NCI-H460 (cell line): ENCODE measurements around the gene CREB5. TPM values are rescaled to one million over a fixed set of nuclear protein-coding genes. Genes with fewer than 3 reads are reported as not detected.

ENCODE experiments used
- DNase-seq: peaks from one replicate; pipeline ENCODE4 v3.0.0-alpha.2; 2016; ENCODE audit warnings: low read depth; ENCODE audit errors: extremely low read depth
- total RNA-seq: library from RNA; depleted of rRNA; stranded (reverse); fragments of >200 nt; shearing (Covaris generic); gene quantifications from 2 replicates; pipeline ENCODE4 v1.2.3, GENCODE V29; 2014

CREB5 gene
- total RNA-seq, 1 experiment from 2014 or later: 26.1 TPM

DNA sequence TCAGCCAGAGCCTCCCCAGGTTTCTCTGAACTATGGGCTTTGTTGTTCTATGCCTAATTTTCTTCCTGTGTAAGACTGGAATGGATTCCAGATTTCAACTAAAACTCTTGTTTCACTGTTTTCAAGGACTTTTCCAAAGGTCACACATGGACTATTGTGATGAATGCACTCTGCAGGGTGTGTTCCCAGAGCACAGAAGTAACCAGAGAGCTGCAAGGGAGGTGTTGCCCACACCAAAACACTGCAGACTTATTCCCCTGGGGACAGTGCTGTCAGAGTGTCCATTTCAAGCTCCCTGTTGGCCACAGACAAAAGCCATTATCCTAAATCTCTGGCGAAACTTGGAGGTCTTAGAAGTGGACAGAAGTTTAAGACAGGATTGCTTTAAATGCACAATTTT, 314.2 kb downstream of the CREB5 start:
- no peak for DNase-seq

DNA sequence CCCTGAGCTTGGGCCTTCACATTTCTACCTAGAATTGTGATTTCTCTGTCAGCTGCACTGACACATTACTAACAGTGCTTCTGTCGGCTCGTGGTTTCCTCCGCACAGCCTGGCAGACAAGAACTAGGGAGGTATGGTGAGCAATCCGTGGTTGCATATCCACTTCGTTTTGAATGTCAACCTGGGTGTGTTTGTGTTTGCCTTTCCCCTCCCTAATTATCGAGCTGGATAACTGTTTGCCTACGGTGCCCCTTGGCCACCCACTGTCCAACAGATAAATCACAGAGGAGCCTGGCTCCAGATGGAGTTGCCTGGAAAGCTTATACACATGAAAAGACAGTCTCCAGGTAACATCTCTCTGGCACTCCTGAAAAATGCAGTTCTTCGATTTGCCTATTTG, 317.0 kb downstream of the CREB5 start:
- no peak for DNase-seq

DNA sequence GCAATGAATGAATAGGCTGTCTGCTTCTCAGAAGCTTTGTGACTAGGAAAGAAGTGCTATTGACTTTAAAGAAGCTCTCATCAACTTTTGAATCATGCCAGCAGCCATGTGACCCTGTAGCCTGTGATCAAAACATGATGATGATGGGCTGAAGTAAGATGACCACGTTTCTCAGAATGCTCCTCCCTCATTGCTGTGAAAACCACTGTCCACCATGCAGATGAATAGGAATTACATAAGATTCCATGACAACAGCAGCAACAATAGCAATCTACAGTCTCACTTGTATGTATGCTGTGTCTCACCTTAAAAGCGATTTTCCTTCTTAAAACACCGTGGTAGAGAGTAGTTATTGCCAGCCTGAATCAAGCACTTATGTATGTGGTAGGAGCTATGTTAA, 317.4 kb downstream of the CREB5 start:
- DNase-seq: no peak

DNA sequence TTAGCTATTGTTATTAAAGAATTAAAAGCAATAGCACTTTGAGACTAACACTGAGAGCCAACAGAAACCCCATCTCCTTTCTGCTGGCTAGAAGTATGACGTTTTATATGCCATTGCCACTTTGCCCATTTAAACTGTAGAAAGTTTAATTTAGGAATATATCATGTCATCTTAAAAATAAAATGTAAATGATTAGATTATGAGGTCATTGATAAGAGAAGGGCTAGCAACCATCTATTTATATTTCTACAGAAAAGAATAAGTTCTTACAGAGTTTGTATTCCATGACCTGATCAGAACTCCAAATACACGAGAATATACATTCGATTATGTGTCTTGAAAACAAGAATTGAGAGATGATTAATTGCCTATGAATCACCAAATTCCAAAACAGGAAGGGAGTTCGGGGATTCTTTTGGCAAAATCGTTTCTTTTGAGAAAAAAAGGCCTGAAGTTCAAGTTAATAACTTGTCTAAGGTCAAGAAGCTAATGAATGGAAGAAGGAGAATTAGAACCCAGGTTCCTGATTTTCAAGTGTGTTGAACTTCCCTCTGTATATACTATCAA, 318.9 kb downstream of the CREB5 start:
- DNase-seq: no peak

DNA sequence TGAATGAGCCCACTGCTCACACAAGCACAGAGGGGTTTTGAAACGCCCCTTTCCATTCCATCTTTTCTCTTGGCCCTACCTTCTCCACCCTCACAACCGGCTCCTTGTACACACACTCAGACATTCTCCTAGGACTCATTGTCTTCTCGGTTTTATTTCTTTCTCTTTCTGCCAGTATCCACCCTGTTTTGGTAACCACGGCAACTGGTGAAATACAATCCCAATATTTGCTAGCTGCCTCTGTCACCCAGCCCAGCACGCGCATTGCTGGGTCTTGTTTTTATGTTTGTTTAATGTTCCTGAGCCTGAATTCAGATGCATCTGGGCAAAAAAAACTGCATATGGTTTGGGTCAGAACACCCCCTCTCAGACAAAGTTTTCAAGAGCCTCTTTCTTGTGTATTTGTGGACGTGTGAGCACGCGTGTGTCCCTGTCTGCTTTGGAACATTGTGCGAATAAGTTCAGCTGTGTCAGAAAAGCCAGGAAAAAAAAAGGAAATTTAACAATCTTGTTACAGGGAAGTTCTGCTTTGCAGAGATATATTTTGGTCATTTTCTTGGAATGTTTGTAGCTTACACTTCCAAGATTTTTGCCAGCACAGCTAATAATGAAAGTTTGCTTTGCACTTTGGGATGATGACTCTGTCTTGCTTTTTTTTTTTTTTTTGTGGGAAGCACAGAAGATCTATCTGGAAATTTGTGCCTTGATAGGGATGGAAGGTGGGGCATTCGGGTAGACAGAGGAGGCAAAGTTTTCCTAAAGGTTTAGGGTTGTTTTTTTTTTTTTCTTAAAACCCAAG, 320.0 kb downstream of the CREB5 start:
- DNase-seq: no peak

DNA sequence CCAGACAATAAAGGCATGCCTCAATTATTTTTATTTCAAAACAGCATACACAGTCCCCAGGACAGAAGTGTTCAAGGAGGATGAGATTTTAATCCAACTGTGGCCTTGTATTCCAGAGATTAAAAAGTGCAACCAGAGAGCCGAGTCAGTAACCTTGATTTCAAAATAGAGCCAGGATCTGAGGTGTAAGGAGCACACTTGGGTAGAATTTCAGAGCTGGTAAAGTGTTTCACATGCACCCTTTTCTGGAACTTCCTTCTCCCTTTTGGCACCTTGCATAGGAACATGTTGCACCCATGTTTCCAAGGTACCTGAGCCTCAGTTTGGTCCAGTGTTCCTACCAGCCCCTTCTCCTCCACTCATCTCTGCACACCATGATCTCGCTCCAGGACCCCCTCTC, 320.7 kb downstream of the CREB5 start:
- no peak for DNase-seq

DNA sequence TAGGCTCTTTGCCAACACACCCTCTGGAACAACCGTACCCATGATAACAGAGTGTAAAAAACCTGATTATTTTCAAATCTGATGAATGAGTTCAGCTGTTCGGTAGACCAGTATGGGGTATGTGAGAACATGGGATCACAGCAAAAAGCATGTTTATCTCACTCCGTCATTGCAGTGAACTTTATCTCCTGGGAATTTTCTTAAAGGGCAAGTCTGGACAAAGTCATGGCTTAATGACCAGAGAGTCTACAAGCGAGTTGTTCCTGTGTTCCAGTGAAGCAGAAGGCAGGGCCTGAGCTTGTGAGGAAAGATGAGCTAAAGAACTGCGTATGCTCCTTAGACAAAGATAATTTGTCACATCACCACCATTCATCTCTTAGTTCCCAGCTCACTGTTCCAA, 326.1 kb downstream of the CREB5 start:
- no peak for DNase-seq

DNA sequence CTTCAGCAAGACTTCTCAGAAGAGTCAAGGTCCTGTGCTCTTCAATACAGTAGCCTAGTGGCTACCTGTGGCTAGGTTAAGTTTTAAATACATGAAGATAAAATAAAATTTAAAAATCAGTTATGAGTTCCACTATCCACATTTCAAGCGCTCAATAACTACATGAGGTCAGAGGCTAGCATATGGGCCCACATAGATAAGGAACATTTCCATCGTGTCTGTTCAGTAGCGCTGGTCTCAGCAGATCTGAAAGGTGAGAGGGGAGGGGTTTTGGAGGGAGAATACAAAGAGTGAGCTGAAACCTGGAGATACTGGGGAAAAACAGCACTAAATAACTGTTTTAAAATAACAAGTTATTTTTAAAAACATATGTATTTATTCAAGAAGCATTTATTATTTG, 326.8 kb downstream of the CREB5 start:
- no peak for DNase-seq

DNA sequence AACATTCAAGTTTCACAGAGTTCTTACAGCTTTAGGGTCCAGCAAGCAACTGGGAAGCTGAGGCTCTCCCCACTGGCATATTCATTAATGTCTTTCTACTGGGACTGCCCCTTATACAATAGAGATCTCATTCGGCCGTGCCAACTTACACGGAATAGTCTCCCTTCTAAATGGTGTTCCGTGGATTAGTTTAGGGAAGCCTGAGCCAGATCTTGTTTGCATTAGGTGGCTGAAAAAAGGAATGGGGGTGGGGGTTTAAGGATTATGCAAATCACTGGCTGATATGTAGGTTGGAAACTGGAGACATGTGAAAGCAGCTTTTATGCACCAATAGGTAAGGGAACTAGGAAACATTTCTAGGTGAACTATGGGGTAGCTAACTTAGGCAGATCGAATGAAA, 327.5 kb downstream of the CREB5 start:
- no peak for DNase-seq

DNA sequence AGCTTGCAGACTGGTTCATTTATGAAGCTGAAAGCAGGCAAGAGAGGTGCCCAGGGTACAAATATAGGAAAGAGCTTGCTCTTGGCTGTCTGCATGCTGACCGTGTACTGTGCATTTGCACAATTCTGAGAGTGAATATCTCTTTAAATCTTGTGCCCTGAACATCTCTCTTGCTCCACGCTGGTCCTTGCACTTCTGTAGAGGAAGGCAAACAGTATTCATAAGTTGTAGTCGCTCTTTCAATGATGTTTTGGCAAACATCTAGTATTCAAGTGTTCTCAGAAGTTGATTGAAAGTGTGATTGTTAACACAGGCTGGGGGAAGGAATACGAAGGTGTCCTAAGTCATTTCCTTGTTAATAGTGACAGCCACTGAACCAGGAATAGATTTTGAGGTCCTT, 332.6 kb downstream of the CREB5 start:
- DNase-seq: no peak

DNA sequence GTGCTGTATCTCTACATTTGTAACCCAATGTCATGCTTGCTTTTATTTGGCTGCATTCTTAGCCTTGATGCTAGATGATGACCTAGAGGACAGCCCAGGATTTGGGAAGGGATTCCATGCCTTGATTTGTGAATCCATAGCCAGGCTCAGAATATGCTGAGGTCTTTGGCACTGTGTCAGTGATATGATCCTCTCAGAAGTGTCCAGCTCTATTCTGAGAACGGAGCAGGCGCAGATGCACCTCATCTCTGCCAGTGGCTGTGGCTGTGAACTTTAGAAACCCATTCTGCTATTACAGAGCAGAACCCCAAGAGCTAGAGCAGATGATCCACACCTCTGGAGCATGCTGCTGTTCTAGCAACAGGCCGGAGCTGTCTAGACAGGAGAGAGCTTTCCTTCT, 333.0 kb downstream of the CREB5 start:
- no peak for DNase-seq

DNA sequence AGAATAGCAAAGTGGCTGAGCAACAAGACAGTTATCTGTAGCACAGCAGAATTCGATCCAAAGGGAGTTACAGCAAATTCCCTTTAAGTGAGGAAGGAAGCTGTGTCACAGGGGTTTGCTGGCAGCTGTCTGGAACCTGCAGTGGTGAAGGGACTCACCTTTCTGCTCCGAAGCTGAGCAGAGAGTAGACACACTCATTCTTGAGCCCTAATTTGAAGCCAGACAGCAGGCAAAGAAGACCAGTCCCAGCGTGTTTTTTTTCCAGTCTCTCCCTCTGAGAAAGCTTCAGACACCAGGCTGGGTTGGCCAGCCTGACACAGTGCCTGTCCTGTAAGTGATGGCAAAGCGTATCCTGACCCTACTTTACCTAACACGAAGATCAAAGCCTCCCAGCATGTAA, 335.1 kb downstream of the CREB5 start:
- DNase-seq: no peak

DNA sequence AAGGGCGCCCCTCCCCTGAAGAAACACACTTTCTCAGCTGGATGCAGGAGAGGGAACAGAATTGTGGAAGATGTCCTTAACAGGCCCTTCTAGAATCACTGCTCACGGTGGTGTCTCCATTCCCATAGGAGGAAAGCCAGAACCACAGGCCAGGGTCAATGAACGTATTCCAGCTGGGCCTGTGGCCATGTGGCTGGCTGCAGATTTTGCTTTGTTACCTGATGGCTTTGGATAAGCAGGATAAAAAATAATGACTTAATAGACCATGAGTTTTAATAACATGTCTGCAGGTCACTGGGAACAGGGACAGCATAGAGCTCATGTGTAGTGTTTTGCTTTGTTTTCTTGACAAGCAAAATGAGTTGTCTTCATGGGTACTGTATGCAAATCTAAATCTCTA, 335.5 kb downstream of the CREB5 start:
- no peak for DNase-seq

DNA sequence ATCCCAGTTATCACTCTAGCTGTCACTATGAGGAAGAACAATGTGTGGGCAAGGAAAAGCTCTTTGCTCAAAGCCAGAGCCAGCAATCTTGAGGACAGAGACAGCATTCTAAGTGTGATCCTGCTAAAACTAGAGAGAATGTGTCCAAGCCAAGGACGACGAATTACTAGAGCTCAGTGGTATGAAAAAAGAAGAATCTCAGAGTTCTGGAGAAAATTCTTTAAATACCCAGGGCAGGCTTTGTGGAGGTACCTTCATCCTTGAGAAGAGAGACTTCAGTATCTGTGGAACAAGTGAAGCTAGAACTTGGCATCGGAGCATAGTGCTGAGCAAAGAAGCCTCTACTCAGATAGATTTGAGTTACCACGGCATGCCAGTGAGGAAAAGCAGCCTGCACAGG, 336.0 kb downstream of the CREB5 start:
- DNase-seq: no peak

DNA sequence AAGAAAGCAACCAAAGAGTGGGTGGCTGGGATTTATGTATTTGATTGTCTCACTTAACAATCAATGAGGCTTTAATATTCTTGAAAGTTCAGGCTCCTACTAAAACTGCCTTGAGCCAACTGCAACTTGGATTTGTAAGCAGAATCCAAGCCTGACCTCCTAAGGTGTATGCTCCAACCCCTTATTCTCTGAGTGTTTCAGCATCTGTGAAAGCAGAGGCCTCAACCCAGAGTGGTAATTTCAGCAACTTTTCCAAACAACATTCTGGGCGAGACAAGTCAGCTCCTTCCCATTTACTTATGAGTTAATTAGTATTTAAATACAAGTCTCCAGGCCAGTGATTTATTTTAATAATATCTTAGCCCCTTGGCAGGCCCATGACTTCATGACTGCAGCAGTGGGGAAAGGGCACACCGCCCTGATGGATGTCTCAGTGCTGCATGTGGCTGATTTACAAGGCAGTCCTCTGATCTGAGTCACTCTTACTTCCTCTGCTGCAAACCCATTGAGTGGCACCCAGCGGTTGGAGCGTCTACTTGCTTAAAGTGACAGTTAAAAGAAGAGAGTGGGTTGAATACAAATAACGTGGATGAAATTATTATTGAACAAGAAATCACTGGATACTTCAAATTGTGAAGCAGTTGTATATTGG, 336.7 kb downstream of the CREB5 start:
- peak; percentile 48 for DNase-seq

DNA sequence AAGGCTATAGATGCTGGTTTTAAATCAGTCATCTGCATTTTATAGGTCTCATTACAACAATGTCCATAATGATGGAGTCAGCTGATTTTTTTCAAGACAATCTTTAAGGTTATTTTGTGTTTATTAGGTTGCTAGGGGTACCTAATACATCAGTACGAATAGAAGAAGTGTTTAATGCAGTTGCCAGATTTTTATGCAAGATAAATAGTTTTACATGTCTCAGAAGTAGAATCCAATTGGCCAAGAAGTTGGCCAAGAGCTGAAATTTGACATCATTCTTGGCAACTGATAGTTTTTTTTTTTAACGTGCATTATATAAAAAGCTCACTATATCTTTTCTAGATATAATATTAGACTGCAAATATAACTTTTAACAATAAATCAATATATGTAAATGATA, 337.3 kb downstream of the CREB5 start:
- DNase-seq: no peak

DNA sequence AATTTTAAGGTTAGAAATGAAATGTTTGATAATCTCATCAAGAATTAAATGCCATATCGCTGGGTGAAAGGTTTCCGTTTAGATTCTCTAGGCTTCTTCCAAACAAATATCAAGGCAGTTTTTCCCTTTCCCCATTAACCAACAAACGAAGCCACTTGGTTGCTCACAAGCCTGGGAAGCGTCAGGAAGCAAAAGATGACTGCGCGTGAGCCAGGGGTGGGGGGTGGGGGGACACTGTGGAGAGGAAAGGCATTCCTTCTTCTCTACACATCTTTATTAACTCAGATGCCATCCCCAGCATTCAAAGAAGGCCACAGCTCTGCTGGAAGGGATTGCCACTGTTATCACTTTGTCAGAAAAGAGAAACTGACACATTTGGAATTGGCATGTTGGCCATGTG, 338.7 kb downstream of the CREB5 start:
- no peak for DNase-seq

DNA sequence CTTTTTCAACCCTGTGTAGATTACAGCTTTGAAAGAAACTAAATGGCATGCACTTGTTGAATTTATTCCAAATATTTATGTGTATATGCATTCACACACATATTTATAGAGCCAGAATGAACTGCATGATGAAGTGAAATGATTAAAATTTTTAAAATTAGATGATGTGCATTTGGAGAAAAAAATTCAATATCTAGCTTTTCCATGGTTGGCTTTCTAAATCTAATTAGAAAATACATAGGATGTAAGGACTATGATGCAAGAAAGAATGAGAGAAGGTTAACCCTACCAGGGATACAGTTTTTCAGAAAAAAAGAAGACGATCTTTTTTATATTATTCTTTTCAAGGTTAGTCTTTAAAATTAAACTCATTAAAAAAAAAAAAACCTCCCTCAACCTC, 341.3 kb downstream of the CREB5 start:
- DNase-seq: no peak

DNA sequence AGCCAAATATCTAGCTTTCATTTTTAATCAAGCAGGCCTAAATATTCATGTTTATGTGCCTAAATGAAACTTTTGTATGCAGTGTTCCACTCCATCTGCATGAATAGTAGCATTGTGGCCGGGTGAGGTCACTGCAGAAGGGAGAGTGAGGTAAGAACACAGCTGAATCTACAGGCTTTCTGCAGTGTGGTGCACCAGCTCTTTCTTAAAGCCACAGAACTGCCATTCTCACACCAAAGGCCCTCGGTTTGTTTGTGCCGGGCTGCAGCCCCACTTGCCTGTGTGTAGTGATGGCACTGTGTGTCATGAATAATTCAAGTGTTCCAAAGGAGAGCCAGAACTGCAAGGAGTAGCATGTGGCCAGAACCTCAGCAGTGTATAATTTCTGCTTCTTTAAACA, 341.7 kb downstream of the CREB5 start:
- DNase-seq: no peak

DNA sequence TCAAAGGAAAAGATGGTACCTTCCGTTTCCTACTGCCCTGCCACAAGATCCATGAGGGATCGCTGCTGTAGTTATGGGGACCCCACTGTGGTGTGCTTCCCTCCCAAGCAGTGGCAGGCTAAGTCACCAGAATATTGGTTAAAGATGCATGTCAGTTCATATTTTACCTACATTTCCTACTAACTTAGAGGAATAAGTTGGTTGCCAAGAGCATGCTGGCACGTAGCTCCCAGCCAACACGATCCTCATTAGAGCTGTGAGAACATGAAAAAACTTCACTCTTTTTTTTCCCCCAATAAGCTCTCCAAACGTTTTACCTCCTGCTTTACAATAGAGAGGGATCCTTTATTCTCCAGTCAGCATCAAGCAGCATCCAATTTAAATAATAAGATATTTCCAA, 342.1 kb downstream of the CREB5 start:
- no peak for DNase-seq

DNA sequence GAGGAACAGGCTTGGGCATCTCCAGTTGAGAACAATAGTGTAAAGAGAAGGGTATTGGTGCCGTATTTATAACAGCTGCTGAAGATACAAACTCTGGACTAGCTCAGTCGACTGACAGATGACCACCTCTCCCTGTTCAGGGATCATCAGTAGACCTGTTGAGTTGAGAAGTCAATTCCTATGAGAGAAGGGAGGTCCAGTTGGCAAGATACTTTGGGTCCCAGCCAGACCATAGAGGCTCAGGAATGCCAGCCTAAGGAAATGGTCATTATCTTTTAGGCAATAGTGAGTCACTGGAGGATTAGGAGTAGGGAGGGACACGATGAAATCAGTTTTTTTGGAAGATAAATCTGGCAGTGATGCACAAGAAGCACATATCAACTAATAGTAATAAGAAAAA, 342.9 kb downstream of the CREB5 start:
- no peak for DNase-seq

DNA sequence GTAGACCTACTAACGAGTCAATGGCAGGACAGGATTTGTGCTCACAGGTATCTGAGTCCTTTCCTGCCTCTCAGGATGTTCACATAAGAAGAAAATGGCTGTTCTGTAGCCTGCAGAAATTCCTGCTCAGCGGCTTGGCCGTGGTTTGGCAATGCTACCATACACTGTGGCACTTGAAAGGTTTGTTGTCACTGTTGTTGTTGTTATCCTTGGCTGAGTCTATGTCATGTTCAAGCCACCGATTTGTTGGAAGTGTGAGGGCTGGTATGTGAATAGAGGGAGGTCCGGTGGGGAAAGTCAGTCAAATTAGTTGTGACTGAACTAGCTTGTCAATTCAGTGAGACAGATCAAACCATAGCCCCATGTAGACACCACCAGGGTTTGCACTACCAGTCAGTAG, 345.9 kb downstream of the CREB5 start:
- DNase-seq: no peak
